Breast epithelium (tissue), 4 donors: ENCODE results near the gene WWP2. TPM values are rescaled to one million over a fixed set of nuclear protein-coding genes. Genes with fewer than 3 reads are reported as not detected.
A peak's percentile ranks its signal among the peaks of the same experiment; 100 is the strongest.

Experiments
- DNase-seq, 2 donors: peaks; one replicate each; pipeline ENCODE4 v3.0.0-alpha.2; 2019; ENCODE audit warnings: low spot score in 2 of 2
- H3K27ac ChIP-seq, 2 donors: fragments of 200-600 bp; sonication (generic) in 1 of 2; one replicate each; pipeline ENCODE4 v1.5.1; 2016 to 2019; ENCODE audit warnings: mild to moderate bottlenecking in 1 of 2
- H3K27me3 ChIP-seq, 2 donors: fragments of 200-600 bp; sonication (generic) in 1 of 2; one replicate each; pipeline versions ENCODE4 v1.5.1 to v1.6.0; 2017 to 2019; ENCODE audit warnings: control low read depth in 1 of 2, mild to moderate bottlenecking in 1 of 2
- H3K36me3 ChIP-seq: fragments of 200-600 bp; one replicate; pipeline ENCODE4 v1.5.1; 2019
- H3K4me1 ChIP-seq, 2 donors: fragments of 200-600 bp; sonication (generic); one replicate each; pipeline ENCODE4 v1.5.1; 2016 to 2019; ENCODE audit warnings: control low read depth in 1 of 2
- H3K4me3 ChIP-seq, 3 donors: fragments of 200-600 bp; sonication (generic); 1 replicate in 2 of 3; 2 replicates in 1 of 3; pipeline ENCODE4 v1.5.1; 2016 to 2019; ENCODE audit warnings: mild to moderate bottlenecking in 3 of 3, moderate library complexity in 2 of 3
- H3K9me3 ChIP-seq, 2 donors: fragments of 200-600 bp; sonication (generic) in 1 of 2; one replicate each; pipeline ENCODE4 v1.5.1; 2016 to 2019; ENCODE audit warnings: control low read depth in 1 of 2
- CTCF ChIP-seq, 3 donors: fragments of 450-650 bp; IDR thresholded peaks; one replicate each; pipeline ENCODE4 v1.5.1; 2016 to 2017; ENCODE audit warnings: antibody characterized with exemption in 3 of 3, mild to moderate bottlenecking in 3 of 3, moderate library complexity in 3 of 3
- POLR2A ChIP-seq: fragments of 450-650 bp; IDR thresholded peaks from one replicate; pipeline ENCODE4 v1.6.1; 2016; ENCODE audit warnings: antibody characterized with exemption, mild to moderate bottlenecking, moderate library complexity
- POLR2AphosphoS5 ChIP-seq, 3 donors: sonication (generic); formaldehyde crosslinking; IDR thresholded peaks; one replicate each; pipeline ENCODE4 v1.6.1; 2017; ENCODE audit warnings: antibody characterized with exemption in 3 of 3
- intact Hi-C: fragments of 100-400 bp; cut with DNase I; formaldehyde crosslinking; loops from one replicate; pipeline ENCODE4 v1.15.1; 2023; ENCODE audit warnings: low total_unique reads
- total RNA-seq, 3 donors: library from RNA; depleted of rRNA; stranded (reverse); fragments of >200 nt; gene quantifications; one replicate each; pipeline ENCODE4 v1.1.0, GENCODE V29; 2016

The WWP2 gene
- total RNA-seq, 3 donors from 2014 or later: 34.1 to 46.5 (median 34.7) TPM

GRCh38 chr16:69917311-69917710 is 155.2 kb downstream of the WWP2 start:
- Histone ChIP-seq H3K9me3 (no peaks in the 10 kb centered on the region), H3K36me3 (no peaks in the 10 kb centered on the region), H3K4me3 (peak overlapping the region in 1 of 3 donors; percentile 47), H3K27me3 (no peaks in the 10 kb centered on the region), H3K4me1 (no peaks in the 10 kb centered on the region), H3K27ac (peak overlapping the region; percentile 49 to 76)
- intact Hi-C loops: no loop called here
- DNase-seq: no peak
- TF ChIP-seq POLR2A: no peak
- TF ChIP-seq POLR2AphosphoS5 (IDR thresholded peaks at IDR 0.05): no peak
- no peak for TF ChIP-seq CTCF (IDR thresholded peaks at IDR 0.05)

GRCh38 chr16:69917739-69918138 is 155.6 kb downstream of the WWP2 start:
- Histone ChIP-seq H3K4me1 (no peaks in the 10 kb centered on the region), H3K27ac (peak overlapping the region; percentile 49 to 76), H3K36me3 (no peaks in the 10 kb centered on the region), H3K9me3 (no peaks in the 10 kb centered on the region), H3K27me3 (no peaks in the 10 kb centered on the region), H3K4me3 (peak overlapping the region in 2 of 3 donors; percentile 27 to 47)
- intact Hi-C loops: no loop called here
- DNase-seq: peak in 1 of 2 donors; percentile 62
- TF ChIP-seq POLR2AphosphoS5 (IDR thresholded peaks at IDR 0.05) (peak in 2 of 3 donors; percentile 29 to 46), POLR2A (no peak), CTCF (IDR thresholded peaks at IDR 0.05) (no peak)

GRCh38 chr16:69918241-69918640 is 156.1 kb downstream of the WWP2 start:
- no peak for DNase-seq
- TF ChIP-seq POLR2A: no peak
- TF ChIP-seq POLR2AphosphoS5 (IDR thresholded peaks at IDR 0.05): no peak
- TF ChIP-seq CTCF (IDR thresholded peaks at IDR 0.05): no peak
- Histone ChIP-seq H3K36me3 (no peaks in the 10 kb centered on the region), H3K4me3 (peak overlapping the region in 2 of 3 donors; percentile 27 to 47), H3K27ac (peak overlapping the region; percentile 49 to 76), H3K9me3 (no peaks in the 10 kb centered on the region), H3K4me1 (no peaks in the 10 kb centered on the region), H3K27me3 (no peaks in the 10 kb centered on the region)
- intact Hi-C loops: no loop called here

- no peak for TF ChIP-seq CTCF (IDR thresholded peaks at IDR 0.05)
- TF ChIP-seq POLR2A: no peak
- TF ChIP-seq POLR2AphosphoS5 (IDR thresholded peaks at IDR 0.05): no peak
- Histone ChIP-seq H3K9me3 (no peaks in the 10 kb centered on the region), H3K27me3 (no peaks in the 10 kb centered on the region), H3K36me3 (no peaks in the 10 kb centered on the region), H3K27ac (peak overlapping the region; percentile 15 to 41), H3K4me1 (peaks cover 0 to 3% of the 10 kb centered on the region in 2 donors), H3K4me3 (no peak overlapping the region)
- no peak for DNase-seq
- intact Hi-C loops: no loop called here
Observed at GRCh38 chr16:69921127-69921526, 159.0 kb downstream of the WWP2 start.

GRCh38 chr16:69922200-69922599 is 160.1 kb downstream of the WWP2 start:
- H3K27ac ChIP-seq: no peak overlapping the region
- no peak overlapping the region for H3K4me3 ChIP-seq
- H3K27me3 ChIP-seq: no peaks in the 10 kb centered on the region
- TF ChIP-seq POLR2AphosphoS5 (IDR thresholded peaks at IDR 0.05) (no peak), POLR2A (no peak), CTCF (IDR thresholded peaks at IDR 0.05) (no peak)
- no peak for DNase-seq
- H3K36me3 ChIP-seq: no peaks in the 10 kb centered on the region
- intact Hi-C loops: no loop called here
- no peaks in the 10 kb centered on the region for H3K9me3 ChIP-seq
- peaks cover 0 to 9% of the 10 kb centered on the region in 2 donors for H3K4me1 ChIP-seq
